SK-N-MC (cell line): ENCODE data around the gene ENPP3.

Source experiments
- DNase-seq: peaks from one replicate; pipeline ENCODE4 v3.0.0-alpha.2; 2011; ENCODE audit warnings: low read depth, low spot score
- H3K27ac ChIP-seq: fragments of 200-600 bp; sonication (generic); 2 replicates; pipeline ENCODE4 v1.5.1; 2016; ENCODE audit warnings: mixed run types
- H3K36me3 ChIP-seq: fragments of 200-600 bp; sonication (generic); 2 replicates; pipeline ENCODE4 v1.6.1; 2017; ENCODE audit warnings: antibody characterized with exemption, low read length, mixed read lengths; ENCODE audit not compliant: insufficient read depth
- H3K4me3 ChIP-seq: fragments of 200-600 bp; sonication (generic); 2 replicates; pipeline ENCODE4 v1.5.1; 2016
- H3K9ac ChIP-seq: fragments of 200-600 bp; sonication (generic); 2 replicates; pipeline ENCODE4 v1.8.0; 2017; ENCODE audit warnings: mixed run types, mixed read lengths; ENCODE audit not compliant: insufficient read length
- H3K9me3 ChIP-seq: fragments of 200-600 bp; sonication (generic); 2 replicates; pipeline ENCODE4 v1.6.1; 2017; ENCODE audit warnings: low read depth, mild to moderate bottlenecking, antibody characterized with exemption, low read length, moderate library complexity, mixed read lengths
- EZH2 ChIP-seq: fragments of 200-600 bp; sonication (generic); IDR thresholded peaks from one replicate; pipeline ENCODE4 v1.6.1; 2017; ENCODE audit warnings: antibody characterized with exemption
- FOXP2 ChIP-seq: optimal IDR thresholded peaks from 2 replicates; pipeline ENCODE3; 2011; ENCODE audit warnings: mild to moderate bottlenecking, moderate library complexity; ENCODE audit not compliant: insufficient read depth; ENCODE audit errors: extremely low read length, control extremely low read depth
- POLR2AphosphoS5 ChIP-seq: IDR thresholded peaks from 2 replicates; pipeline ENCODE4 v1.6.1; 2012; ENCODE audit warnings: mild to moderate bottlenecking, low read depth, low read length, borderline replicate concordance

ENPP3 gene

GRCh38 chr6:131613296-131613925, 23.7 kb upstream of the ENPP3 start:
- Histone ChIP-seq H3K9me3 (no peaks in the 10 kb centered on the region), H3K27ac (no peak overlapping the region), H3K9ac (no peak overlapping the region), H3K36me3 (peaks cover 80% of the 10 kb centered on the region), H3K4me3 (no peak overlapping the region)
- no peak for DNase-seq
- no peak for TF ChIP-seq POLR2AphosphoS5
- no peak for TF ChIP-seq EZH2
- no peak for TF ChIP-seq FOXP2

GRCh38 chr6:131615275-131615674, 21.8 kb upstream of the ENPP3 start:
- TF ChIP-seq FOXP2 = no peak
- TF ChIP-seq POLR2AphosphoS5 = no peak
- no peak for TF ChIP-seq EZH2
- H3K9me3 ChIP-seq = no peaks in the 10 kb centered on the region

GRCh38 chr6:131627724-131628682, 9.1 kb upstream of the ENPP3 start, which contains the start of gene MED23:
Gene MED23 (minus strand): TSS chr6:131628242. CDS start chr6:131628049, 193 bp downstream.
- TF ChIP-seq FOXP2 = peak; percentile 93
- peak; percentile 88 for TF ChIP-seq POLR2AphosphoS5
- TF ChIP-seq EZH2 = no peak
- peak; percentile 85 for DNase-seq
- 0 out of 2 replicates have a peak within 1 kb of the TSS, but pooled peaks have one; percentile 3 for H3K27ac ChIP-seq
- H3K4me3 ChIP-seq = peak within 1 kb of the TSS; percentile 80
- H3K9ac ChIP-seq = peak within 1 kb of the TSS; percentile 87
- H3K36me3 ChIP-seq = peaks cover 32% of the 10 kb centered on the region
- H3K9me3 ChIP-seq = no peaks in the 10 kb centered on the region

More at GRCh38 chr6:131615275-131615674, 21.8 kb upstream of the ENPP3 start:
- no peak for DNase-seq
- Histone ChIP-seq H3K9ac (no peak overlapping the region), H3K4me3 (no peak overlapping the region), H3K27ac (no peak overlapping the region), H3K36me3 (peaks cover 83% of the 10 kb centered on the region)

GRCh38 chr6:131628726-131629125, 8.4 kb upstream of the ENPP3 start:
- Histone ChIP-seq H3K9me3 (no peaks in the 10 kb centered on the region), H3K36me3 (peaks cover 25% of the 10 kb centered on the region), H3K4me3 (peak overlapping the region; percentile 80), H3K27ac (0 out of 2 replicates have a peak overlapping the region, but pooled peaks have one; percentile 3), H3K9ac (peak overlapping the region; percentile 25)
- DNase-seq = no peak
- TF ChIP-seq FOXP2 (no peak), POLR2AphosphoS5 (no peak), EZH2 (no peak)

GRCh38 chr6:131629651-131630050, 7.5 kb upstream of the ENPP3 start:
- no peaks in the 10 kb centered on the region for H3K9me3 ChIP-seq
- H3K4me3 ChIP-seq = no peak overlapping the region
- H3K36me3 ChIP-seq = peaks cover 17% of the 10 kb centered on the region
- H3K9ac ChIP-seq = no peak overlapping the region
- no peak for DNase-seq
- no peak for TF ChIP-seq EZH2
- no peak for TF ChIP-seq POLR2AphosphoS5
- no peak for TF ChIP-seq FOXP2
- 0 out of 2 replicates have a peak overlapping the region, but pooled peaks have one; percentile 3 for H3K27ac ChIP-seq

- no peak for DNase-seq
- H3K9ac ChIP-seq = no peak overlapping the region
- TF ChIP-seq EZH2 (no peak), FOXP2 (no peak), POLR2AphosphoS5 (no peak)
- no peaks in the 10 kb centered on the region; the same call in 1 of the 2 replicates for H3K36me3 ChIP-seq
- H3K27ac ChIP-seq = no peak overlapping the region
- H3K4me3 ChIP-seq = no peak overlapping the region
- no peaks in the 10 kb centered on the region for H3K9me3 ChIP-seq
Observed at GRCh38 chr6:131631625-131632289, 5.3 kb upstream of the ENPP3 start.

- no peak for TF ChIP-seq EZH2
- Histone ChIP-seq H3K4me3 (no peak overlapping the region), H3K27ac (no peak overlapping the region), H3K9ac (no peak overlapping the region), H3K36me3 (no peaks in the 10 kb centered on the region), H3K9me3 (no peaks in the 10 kb centered on the region)
- DNase-seq = no peak
Observed at GRCh38 chr6:131635384-131636340, 1.4 kb upstream of the ENPP3 start.
